Muscle layer of colon (tissue), 2 donors: Measurements from ENCODE around the gene PSRC1.

Experiments
- H3K27ac ChIP-seq: one replicate; pipeline ENCODE4 v1.7.0; 2013; ENCODE audit warnings: low read depth, mild to moderate bottlenecking, low read length, moderate library complexity
- H3K27me3 ChIP-seq, 2 donors: one replicate each; pipeline ENCODE4 v1.7.0; 2013; ENCODE audit warnings: low read length in 2 of 2, mild to moderate bottlenecking in 2 of 2; ENCODE audit not compliant: insufficient read depth in 2 of 2, control insufficient read depth in 1 of 2
- H3K36me3 ChIP-seq: one replicate; pipeline ENCODE4 v1.7.0; 2013; ENCODE audit warnings: mild to moderate bottlenecking, low read length; ENCODE audit not compliant: insufficient read depth
- H3K4me1 ChIP-seq: one replicate; pipeline ENCODE4 v1.7.0; 2013; ENCODE audit warnings: mild to moderate bottlenecking, low read length; ENCODE audit not compliant: insufficient read depth
- H3K4me3 ChIP-seq, 2 donors: one replicate each; pipeline ENCODE4 v1.7.0; 2013; ENCODE audit warnings: low read length in 2 of 2, low read depth in 1 of 2, mild to moderate bottlenecking in 1 of 2, moderate library complexity in 1 of 2
- H3K9ac ChIP-seq: one replicate; pipeline ENCODE4 v1.7.0; 2013; ENCODE audit warnings: low read length
- H3K9me3 ChIP-seq: one replicate; pipeline ENCODE4 v1.7.0; 2013; ENCODE audit warnings: mild to moderate bottlenecking, low read length
- donor health status: abdominal sarcoma.
- donor health status: Adenocarcinoma of cecum.

The PSRC1 gene

GRCh38 chr1:109269212-109269980 lies 13.5 kb downstream of the PSRC1 start:
- H3K27ac ChIP-seq: no peak overlapping the region
- no peaks in the 10 kb centered on the region for H3K27me3 ChIP-seq
- H3K9me3 ChIP-seq: no peaks in the 10 kb centered on the region
- H3K36me3 ChIP-seq: peaks cover 5% of the 10 kb centered on the region
- H3K4me3 ChIP-seq: no peak overlapping the region
- H3K9ac ChIP-seq: no peak overlapping the region
- H3K4me1 ChIP-seq: no peaks in the 10 kb centered on the region

GRCh38 chr1:109268431-109269211 lies 14.3 kb downstream of the PSRC1 start:
- Histone ChIP-seq H3K9ac (no peak overlapping the region), H3K4me1 (no peaks in the 10 kb centered on the region), H3K36me3 (peaks cover 6% of the 10 kb centered on the region), H3K9me3 (no peaks in the 10 kb centered on the region), H3K27ac (no peak overlapping the region), H3K27me3 (no peaks in the 10 kb centered on the region), H3K4me3 (no peak overlapping the region)

- Histone ChIP-seq H3K27me3 (no peaks in the 10 kb centered on the region), H3K27ac (no peak overlapping the region), H3K4me3 (no peak overlapping the region), H3K9me3 (no peaks in the 10 kb centered on the region), H3K9ac (no peak overlapping the region), H3K4me1 (no peaks in the 10 kb centered on the region), H3K36me3 (peaks cover 6% of the 10 kb centered on the region)
Measured at GRCh38 chr1:109267743-109268300, 15.1 kb downstream of the PSRC1 start.

- Histone ChIP-seq H3K27ac (no peak overlapping the region), H3K36me3 (peaks cover 6% of the 10 kb centered on the region), H3K9ac (no peak overlapping the region), H3K9me3 (no peaks in the 10 kb centered on the region), H3K4me3 (no peak overlapping the region), H3K27me3 (no peaks in the 10 kb centered on the region), H3K4me1 (no peaks in the 10 kb centered on the region)
Measured at GRCh38 chr1:109266965-109267364, 16.0 kb downstream of the PSRC1 start.

- no peaks in the 10 kb centered on the region for H3K4me1 ChIP-seq
- H3K27ac ChIP-seq: no peak overlapping the region
- no peaks in the 10 kb centered on the region for H3K9me3 ChIP-seq
- H3K36me3 ChIP-seq: peaks cover 6% of the 10 kb centered on the region
- no peak overlapping the region for H3K9ac ChIP-seq
- H3K4me3 ChIP-seq: no peak overlapping the region
- no peaks in the 10 kb centered on the region for H3K27me3 ChIP-seq
Measured at GRCh38 chr1:109265741-109266330, 17.1 kb downstream of the PSRC1 start.

- Histone ChIP-seq H3K9ac (no peak overlapping the region), H3K36me3 (peaks cover 6% of the 10 kb centered on the region), H3K27ac (no peak overlapping the region)
Measured at GRCh38 chr1:109265016-109265415, 17.9 kb downstream of the PSRC1 start.

GRCh38 chr1:109264379-109264755 lies 18.6 kb downstream of the PSRC1 start:
- H3K9ac ChIP-seq: no peak overlapping the region
- no peaks in the 10 kb centered on the region for H3K4me1 ChIP-seq
- H3K27me3 ChIP-seq: no peaks in the 10 kb centered on the region
- no peaks in the 10 kb centered on the region for H3K9me3 ChIP-seq
- peaks cover 6% of the 10 kb centered on the region for H3K36me3 ChIP-seq
- H3K4me3 ChIP-seq: no peak overlapping the region
- H3K27ac ChIP-seq: no peak overlapping the region

More at GRCh38 chr1:109265016-109265415, 17.9 kb downstream of the PSRC1 start:
- Histone ChIP-seq H3K9me3 (no peaks in the 10 kb centered on the region), H3K27me3 (no peaks in the 10 kb centered on the region), H3K4me3 (no peak overlapping the region), H3K4me1 (no peaks in the 10 kb centered on the region)

GRCh38 chr1:109263597-109264378 lies 19.2 kb downstream of the PSRC1 start:
- no peak overlapping the region for H3K4me3 ChIP-seq
- no peaks in the 10 kb centered on the region for H3K27me3 ChIP-seq
- no peak overlapping the region for H3K27ac ChIP-seq
- H3K9ac ChIP-seq: no peak overlapping the region
- H3K9me3 ChIP-seq: no peaks in the 10 kb centered on the region
- no peaks in the 10 kb centered on the region for H3K4me1 ChIP-seq
- H3K36me3 ChIP-seq: peaks cover 6% of the 10 kb centered on the region

- no peaks in the 10 kb centered on the region for H3K27me3 ChIP-seq
- H3K9me3 ChIP-seq: no peaks in the 10 kb centered on the region
- H3K4me3 ChIP-seq: no peak overlapping the region
- H3K4me1 ChIP-seq: no peaks in the 10 kb centered on the region
- H3K9ac ChIP-seq: no peak overlapping the region
- H3K36me3 ChIP-seq: peaks cover 6% of the 10 kb centered on the region
- H3K27ac ChIP-seq: no peak overlapping the region
Measured at GRCh38 chr1:109263234-109263596, 19.7 kb downstream of the PSRC1 start.

GRCh38 chr1:109262231-109263055 lies 20.5 kb downstream of the PSRC1 start:
- peaks cover 6% of the 10 kb centered on the region for H3K36me3 ChIP-seq
- no peak overlapping the region for H3K27ac ChIP-seq
- H3K4me3 ChIP-seq: no peak overlapping the region
- no peaks in the 10 kb centered on the region for H3K9me3 ChIP-seq
- H3K27me3 ChIP-seq: no peaks in the 10 kb centered on the region
- H3K4me1 ChIP-seq: no peaks in the 10 kb centered on the region
- no peak overlapping the region for H3K9ac ChIP-seq
